ENCODE results near the gene HMGN3.
"Not testable (repeated sequence)": the region's sequence is repeated elsewhere in the genome, so short reads cannot be mapped to it uniquely, and the experiment has no call there.

DNA sequence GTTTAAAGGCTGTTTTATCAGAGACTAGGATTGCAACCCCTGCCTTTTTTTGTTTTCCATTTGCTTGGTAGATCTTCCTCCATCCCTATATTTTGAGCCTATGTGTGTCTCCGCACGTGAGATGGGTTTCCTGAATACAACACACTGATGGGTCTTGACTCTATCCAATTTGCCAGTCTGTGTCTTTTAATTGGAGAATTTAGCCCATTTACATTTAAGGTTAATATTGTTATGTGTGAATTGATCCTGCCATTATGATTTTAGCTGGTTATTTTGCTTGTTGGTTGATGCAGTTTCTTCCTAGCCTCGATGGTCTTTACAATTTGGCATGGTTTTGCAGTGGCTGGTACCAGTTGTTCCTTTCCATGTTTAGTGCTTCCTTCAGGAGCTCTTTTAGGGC lies 20.6 kb upstream of the HMGN3 start:
- TF ChIP-seq OSR1 (CRISPR knock-in tag; IDR thresholded peaks at IDR 0.05); ZFP3 (CRISPR knock-in tag; IDR thresholded peaks at IDR 0.05); ARNTL (CRISPR knock-in tag; IDR thresholded peaks at IDR 0.05; ENCODE audit: borderline replicate concordance, low read depth); ZNF70 (CRISPR knock-in tag; IDR thresholded peaks at IDR 0.05): not testable (repeated sequence)

Measured in SK-N-SH treated with all-trans-retinoic acid at 6 μM for 48 hours (cell line).